ENCODE data around the gene PCDH1.

Gene PCDH1

GRCh38 chr5:141855265-141856036 is 22.8 kb downstream of the PCDH1 start:
- no peak for DNase-seq (ENCODE audit: low spot score)

GRCh38 chr5:141853895-141854626 is 24.1 kb downstream of the PCDH1 start:
- DNase-seq (ENCODE audit: low spot score): no peak

- DNase-seq (ENCODE audit: low spot score): no peak
These were observed 25.8 kb downstream of the PCDH1 start for GRCh38 chr5:141852448-141852847.

- DNase-seq (ENCODE audit: low spot score): no peak
These were observed 26.9 kb downstream of the PCDH1 start for GRCh38 chr5:141851195-141851874.

GRCh38 chr5:141850786-141851185 is 27.4 kb downstream of the PCDH1 start:
- no peak for DNase-seq (ENCODE audit: low spot score)

DNA sequence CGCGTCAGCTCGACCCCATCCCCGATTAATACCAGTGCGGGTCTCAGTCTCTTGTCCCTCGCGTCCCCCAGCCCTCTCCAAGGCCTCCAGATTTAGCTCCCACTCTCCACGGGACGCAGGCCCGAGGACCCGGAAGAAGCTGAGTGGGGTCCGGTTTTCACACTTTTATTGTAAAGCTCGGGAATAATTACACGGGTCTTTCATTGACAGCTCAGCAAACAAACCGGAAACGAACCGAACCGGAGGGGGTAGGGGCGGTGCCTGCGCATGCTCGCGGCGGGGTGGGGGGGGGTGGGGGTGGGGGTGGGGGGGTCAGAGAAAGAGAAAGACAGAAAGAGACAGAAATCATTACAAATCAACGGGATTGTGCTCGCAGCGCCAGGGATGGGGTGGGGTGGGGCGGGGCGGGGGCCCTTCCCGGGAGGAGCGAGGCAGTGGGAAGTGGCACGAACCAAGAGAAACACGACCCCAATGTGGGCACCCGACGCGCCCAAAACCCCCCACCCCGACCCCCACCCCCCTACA is 27.9 kb downstream of the PCDH1 start:
- no peak for DNase-seq (ENCODE audit: low spot score)

DNA sequence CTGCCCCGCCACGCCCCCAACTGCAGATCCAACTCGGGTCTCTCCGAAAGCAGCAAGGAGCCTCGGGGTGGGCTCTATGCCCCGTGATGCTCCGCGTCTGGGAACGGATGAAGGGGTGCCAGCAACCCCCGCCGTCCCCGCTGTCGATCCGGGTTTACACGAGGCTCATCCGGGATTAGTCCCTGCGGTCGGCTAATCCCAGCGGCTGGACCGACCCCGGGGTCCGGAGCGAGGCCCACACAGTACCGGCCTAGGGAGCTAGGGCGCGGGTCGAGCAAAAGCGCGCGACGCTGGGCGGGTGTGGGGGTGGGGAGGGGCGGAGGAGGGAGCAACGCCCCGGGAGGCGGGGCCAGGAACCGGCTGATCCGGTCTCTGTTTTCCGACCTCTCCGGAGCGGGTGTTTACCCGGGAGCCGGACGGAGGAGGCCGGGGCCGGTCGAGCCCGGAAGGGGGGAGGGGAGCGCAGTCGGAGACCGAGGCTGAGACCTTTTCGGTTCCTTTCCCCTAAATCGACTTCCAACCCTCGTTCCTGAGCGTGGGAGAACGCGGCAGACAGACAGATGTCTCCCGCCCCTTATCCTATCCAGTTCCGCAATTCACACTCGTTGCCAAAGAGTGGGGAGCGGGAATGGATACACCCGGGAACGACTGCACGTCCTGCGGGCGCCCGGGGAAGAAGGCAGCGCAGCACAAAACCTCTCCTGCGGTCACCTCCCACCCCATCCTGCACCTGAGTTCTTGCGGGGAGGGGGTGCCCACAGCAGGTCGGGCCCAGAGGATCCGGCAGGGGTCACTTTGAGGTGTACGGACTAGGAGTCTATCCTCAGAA is 28.6 kb downstream of the PCDH1 start:
- peak; percentile 88 for DNase-seq (ENCODE audit: low spot score)

DNA sequence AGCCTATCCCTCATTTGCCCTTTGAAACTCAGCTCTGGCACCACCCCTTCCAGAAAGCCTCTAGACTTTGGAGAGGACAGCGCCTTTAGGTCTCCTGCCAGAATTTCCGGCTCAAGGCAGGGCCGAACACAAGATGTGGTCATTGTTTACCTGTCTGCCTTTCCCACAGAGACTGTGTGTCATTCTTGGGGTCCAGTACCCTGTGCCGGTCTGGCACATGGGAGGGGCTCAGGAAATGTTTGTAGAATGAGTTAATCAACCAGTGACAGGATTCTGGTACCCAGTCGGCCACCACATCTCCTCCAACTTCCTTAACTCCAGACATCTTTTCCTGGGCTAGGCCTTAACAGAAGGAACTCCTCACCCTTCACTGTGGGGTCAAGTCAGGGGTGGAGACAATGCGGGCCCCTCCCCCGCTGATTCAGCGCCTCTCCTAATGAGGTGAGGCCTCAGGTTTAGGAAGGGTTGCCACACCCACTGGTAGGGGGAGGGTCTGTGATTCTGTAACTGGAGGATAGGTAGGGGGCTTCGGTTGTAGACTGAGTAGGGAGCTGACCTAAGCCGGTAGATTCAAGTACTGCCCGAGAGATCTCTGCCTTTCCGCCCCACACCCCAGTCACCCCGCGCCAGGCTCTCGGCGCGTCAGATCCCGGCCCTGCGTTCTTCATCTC is 29.3 kb downstream of the PCDH1 start:
- DNase-seq (ENCODE audit: low spot score): no peak

DNA sequence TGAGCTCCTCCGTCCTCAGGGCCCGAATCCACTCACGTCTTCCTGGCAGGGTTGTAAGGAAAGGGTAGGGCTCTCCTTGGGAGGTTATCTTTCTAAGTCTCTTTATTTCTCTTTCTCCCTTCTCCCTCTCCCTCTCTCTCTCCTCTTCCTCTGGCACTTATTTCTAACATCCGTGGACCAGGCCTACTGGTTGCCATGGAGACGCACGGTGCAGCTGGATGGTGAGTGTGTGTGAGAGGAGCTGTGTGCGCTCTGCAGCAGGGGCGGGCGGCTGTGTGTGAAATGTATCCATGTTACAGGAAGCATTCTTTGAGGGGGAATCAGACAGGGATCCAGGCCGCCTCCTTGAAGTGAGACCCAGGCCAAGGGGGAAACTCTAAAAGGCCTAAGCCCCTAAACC is 32.2 kb downstream of the PCDH1 start:
- peak; percentile 94 for DNase-seq (ENCODE audit: low spot score)

DNA sequence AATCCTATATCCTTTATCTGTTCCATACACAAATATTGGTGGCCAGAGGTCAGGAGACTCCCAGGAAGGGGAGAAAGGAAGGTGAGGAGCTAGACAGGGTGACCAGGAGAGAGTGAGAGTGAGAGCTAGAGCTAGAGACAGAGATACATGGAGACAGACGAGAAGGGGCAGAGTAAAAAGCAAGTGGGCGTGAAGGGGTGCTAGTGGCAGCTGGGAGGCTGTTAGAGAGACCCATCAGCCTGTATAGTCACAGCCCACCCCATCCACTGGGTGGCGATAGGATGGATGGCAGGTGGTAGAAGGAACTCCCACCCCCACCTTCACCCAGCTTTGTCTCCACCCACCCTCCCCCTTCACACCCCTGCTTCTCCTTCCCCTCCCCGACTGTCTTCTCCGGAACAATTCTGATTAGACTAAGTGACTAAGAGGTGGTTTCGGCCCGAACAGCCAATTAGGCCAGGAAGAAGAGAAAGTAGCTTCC is 32.8 kb downstream of the PCDH1 start:
- peak; percentile 79 for DNase-seq (ENCODE audit: low spot score)

DNA sequence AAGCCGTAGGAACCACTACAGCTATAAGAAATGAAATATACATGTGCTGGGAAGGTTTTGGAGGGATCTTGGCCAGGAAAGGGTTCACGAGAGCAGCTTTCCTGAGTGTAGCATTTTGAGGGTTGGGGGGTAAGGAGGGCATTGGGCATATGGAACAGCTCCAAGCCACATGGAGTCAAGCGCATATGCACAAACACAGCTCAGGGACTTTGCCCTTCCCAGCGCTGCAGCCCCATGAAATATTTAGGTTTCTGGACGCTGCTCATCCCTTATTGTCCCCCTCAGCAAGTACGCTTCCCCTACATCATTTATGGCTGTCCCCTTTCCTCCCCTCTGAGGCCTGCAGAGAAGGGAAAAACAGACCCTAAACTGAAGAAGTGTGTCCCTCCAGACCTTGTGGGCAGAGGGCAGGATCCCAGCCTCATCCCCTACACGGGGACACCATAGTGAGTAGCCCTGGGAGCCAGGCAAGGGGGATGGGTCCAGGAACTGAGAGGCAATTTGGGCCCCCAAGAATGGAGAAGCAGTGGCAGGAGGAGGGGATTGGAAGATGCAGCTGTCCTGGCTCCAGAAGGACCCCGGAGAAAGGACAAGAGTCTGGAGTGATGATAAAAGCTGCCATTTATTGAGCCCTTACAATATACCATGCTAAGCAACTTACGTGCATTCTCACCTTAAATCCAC is 33.7 kb downstream of the PCDH1 start:
- no peak for DNase-seq (ENCODE audit: low spot score)

DNA sequence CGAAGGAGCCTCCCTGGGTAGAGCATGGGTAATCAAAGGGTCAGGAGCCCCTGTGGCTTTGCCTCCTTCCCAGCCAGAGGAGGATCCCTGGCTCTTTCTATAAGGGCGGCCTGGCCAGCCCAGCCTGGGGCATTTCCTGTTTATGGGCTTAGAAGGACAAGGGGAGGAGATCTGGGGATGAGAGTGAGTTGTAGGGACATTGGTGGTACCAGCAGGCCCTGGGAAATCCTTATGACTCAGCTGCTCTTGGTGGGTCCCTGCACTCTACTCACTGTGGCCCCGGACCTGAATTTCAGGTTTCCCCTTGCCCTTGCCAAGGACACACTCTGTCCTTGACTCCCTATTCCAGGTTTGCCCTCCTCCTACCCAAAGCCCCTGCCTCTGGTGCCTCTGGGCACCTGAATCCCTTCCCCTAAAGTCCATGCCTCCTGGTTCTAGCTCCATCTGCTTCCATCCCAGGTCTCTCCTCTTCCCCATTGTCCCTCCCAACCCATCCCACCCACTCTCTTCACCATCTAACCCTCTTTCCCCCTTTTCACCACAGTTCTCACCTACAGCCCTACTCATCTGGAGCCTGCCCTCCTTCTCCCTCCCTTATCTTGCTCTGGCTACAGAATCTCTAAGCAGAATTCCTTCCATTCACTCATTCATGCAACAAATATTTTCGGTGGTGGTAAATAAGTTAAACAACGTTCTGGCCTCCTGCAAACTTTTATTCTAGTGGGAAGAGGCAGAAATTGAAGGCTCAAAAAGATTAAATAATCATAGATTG is 34.9 kb downstream of the PCDH1 start:
- DNase-seq (ENCODE audit: low spot score): no peak

DNA sequence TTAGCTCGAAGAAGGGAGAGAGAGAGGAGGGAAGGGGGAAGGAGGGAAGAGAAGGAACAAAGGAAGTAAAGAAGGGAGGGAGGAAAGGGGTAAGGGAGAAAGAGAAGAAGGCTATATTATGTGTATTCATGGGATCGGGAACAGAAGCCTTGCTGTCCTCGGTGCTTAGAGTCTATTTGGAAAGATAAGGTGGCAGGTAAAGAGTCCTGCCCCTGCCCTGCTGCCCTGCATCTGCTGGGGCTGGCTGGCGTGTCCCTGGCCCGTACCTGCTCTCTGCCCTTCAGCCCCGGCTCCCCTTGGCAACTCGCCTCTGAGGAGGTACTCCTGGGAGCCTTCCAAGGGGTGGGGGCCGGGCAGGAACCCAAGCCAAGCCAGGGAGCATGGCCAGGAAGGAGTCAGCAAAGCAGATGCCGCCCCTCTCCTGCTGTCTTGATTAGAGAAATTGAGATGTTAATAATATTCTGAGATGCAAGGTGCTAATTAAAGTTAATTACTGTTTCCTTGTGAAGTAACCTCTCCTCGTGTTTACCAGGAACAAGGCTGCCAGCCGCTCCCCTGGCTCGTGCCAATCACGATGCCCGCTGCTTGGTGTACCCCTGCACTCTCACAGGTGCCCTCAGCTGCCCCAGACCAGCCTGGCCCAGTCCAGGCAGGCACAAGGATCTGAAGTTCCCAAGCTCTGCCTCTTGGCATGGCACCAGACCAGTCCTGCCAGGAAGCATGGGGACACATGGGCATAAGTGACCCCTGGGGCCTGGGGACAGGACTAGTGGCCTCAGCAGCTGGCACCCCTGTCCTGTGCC is 36.6 kb downstream of the PCDH1 start:
- DNase-seq (ENCODE audit: low spot score): no peak

DNA sequence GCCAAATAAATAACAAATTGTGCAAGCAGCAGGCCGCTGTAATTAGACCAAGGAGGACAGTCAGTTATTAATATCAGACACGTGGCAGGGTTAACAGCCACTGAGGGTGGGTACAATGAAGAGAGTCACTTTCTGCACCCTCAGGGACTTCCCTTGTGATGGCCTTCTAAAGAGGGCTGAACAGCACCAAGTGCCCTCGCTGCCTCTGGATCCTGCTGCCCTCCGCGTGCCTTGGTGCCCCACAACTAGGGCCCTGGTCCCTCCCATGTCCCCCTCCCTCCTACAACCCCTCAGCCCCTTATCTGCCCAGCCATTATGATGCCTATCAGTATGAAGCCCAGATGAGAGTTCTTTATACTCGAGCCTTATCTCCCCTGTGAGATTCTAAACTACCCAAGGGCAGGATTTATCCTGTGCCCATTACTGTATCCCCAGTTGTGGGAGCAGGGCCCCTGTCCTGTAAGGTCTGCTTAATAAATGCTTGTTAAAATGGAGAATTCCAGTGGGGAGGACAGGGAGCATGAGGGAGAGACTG is 37.3 kb downstream of the PCDH1 start:
- DNase-seq (ENCODE audit: low spot score): no peak

- DNase-seq (ENCODE audit: low spot score): no peak
These were observed 37.9 kb downstream of the PCDH1 start for GRCh38 chr5:141840280-141840812.

GRCh38 chr5:141839015-141839513 is 39.1 kb downstream of the PCDH1 start:
- DNase-seq (ENCODE audit: low spot score): peak; percentile 68

DNA sequence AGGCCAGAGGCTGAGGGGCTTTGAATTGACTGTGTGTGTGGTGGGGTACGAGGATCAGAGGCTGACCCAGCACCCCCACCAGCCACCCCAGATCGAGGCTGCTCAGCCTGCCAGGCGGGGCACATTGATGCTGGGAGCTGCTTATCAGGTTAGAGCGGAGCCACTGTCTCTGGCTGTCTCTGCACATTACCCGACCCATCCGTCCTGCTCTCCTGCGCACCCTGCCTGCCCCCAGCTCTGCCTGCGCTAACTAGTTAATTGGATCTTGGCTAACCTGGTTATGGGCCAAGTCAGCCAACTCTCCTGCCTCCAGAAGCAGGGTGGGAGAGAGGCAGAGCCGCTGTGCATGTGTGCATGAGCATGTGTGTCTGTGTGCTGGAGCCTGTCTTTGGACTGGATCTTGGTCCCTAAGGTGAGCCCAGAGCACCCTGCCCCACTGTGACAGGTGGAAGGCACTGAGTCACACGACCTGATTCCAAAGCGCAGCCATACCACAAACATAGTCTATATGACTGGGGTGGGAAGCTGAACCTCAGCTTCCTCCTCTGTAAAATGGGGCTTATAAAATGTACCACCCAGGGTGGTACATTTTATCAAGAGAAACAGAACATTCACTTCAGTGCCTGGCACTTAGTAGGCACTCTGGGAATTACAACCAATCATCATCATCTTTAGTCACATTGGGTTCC is 39.7 kb downstream of the PCDH1 start:
- DNase-seq (ENCODE audit: low spot score): peak; percentile 98
